ENCODE measurements around the gene CDK10.

- TF ChIP-seq SP1 (IDR thresholded peaks at IDR 0.05), result no peak
- no peak for TF ChIP-seq HDGF (IDR thresholded peaks at IDR 0.05; ENCODE audit: borderline replicate concordance)
- TF ChIP-seq BHLHE40 (IDR thresholded peaks at IDR 0.05; ENCODE audit: borderline replicate concordance), result no peak
- no peak for TF ChIP-seq SUZ12 (IDR thresholded peaks at IDR 0.05)
- TF ChIP-seq FOXM1 (IDR thresholded peaks at IDR 0.05; ENCODE audit: borderline replicate concordance), result no peak
- no peak for TF ChIP-seq PKNOX1 (IDR thresholded peaks at IDR 0.05)
- no peak for TF ChIP-seq L3MBTL2 (conservative IDR thresholded peaks at IDR 0.05)
- no peak for TF ChIP-seq TARDBP (IDR thresholded peaks at IDR 0.05)
- no peak for TF ChIP-seq ARNT (IDR thresholded peaks at IDR 0.05)
- no peak for TF ChIP-seq ELF4 (IDR thresholded peaks at IDR 0.05)
- no peak for TF ChIP-seq FOXA1 (IDR thresholded peaks at IDR 0.05)
- no peak for TF ChIP-seq CTBP1 (IDR thresholded peaks at IDR 0.05; ENCODE audit: borderline replicate concordance)
- TF ChIP-seq LEF1 (IDR thresholded peaks at IDR 0.05; ENCODE audit: borderline replicate concordance), result no peak
- TF ChIP-seq ZNF384 (IDR thresholded peaks at IDR 0.05), result no peak
Measured at GRCh38 chr16:89668790-89669158, 17.7 kb upstream of the CDK10 start.

All from HEK293T (cell line).